Stimulated activated memory B cell treated with anti-CD40 and anti-IgM and Interleukin-4, amounts not matched to agents 10 μg/mL and 1 μg/mL and 100 μg/mL, for 72 hours (primary cell): ENCODE results near the gene TIAM2.
"Not testable (repeated sequence)": the region's sequence is repeated elsewhere in the genome, so short reads cannot be mapped to it uniquely, and the experiment has no call there.

Source experiments
- ATAC-seq: fragments of 150-1000 bp; cut with Tn5 transposase; 2 replicates; pipeline ENCODE4 v1.10.0; 2021
- H3K27ac Mint-ChIP-seq: one replicate; pipeline ENCODE4 v1.8.0; 2022; ENCODE audit warnings: mild to moderate bottlenecking, mixed read lengths
- H3K27me3 Mint-ChIP-seq: one replicate; pipeline ENCODE4 v1.8.0; 2022; ENCODE audit warnings: mixed read lengths
- H3K36me3 Mint-ChIP-seq: one replicate; pipeline ENCODE4 v1.8.0; 2022; ENCODE audit warnings: mixed read lengths
- H3K4me1 Mint-ChIP-seq: one replicate; pipeline ENCODE4 v1.8.0; 2022; ENCODE audit warnings: mixed read lengths
- H3K4me3 Mint-ChIP-seq: one replicate; pipeline ENCODE4 v1.8.0; 2022; ENCODE audit warnings: mild to moderate bottlenecking, moderate library complexity, mixed read lengths
- H3K9me3 Mint-ChIP-seq: one replicate; pipeline ENCODE4 v1.8.0; 2022; ENCODE audit warnings: mixed read lengths

The TIAM2 gene

DNA sequence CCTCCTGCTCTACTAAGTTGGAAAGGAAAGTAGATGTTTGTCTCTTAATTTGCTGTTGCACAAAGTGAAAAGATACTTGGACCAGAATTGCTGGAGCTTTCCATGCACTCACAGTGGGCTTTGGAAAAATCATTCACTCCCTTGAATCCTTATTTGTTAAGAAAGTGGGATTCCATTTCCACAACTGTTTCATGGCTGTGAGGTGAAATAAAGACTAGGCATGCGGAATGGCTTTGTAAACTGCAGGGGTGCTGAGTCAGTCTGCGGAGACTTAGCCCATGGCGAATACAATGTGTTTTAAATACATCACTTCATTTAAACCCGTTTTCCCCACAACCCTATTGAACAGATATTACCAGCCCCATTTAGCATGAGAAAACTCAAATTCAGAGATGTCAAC, 231.9 kb downstream of the TIAM2 start:
- ATAC-seq = no peak
- no peaks in the 10 kb centered on the region for H3K27me3 Mint-ChIP-seq
- peaks cover 7% of the 10 kb centered on the region for H3K4me1 Mint-ChIP-seq
- peaks cover 2% of the 10 kb centered on the region for H3K9me3 Mint-ChIP-seq
- H3K27ac Mint-ChIP-seq = no peak overlapping the region
- no peak overlapping the region for H3K4me3 Mint-ChIP-seq
- peaks cover 11% of the 10 kb centered on the region for H3K36me3 Mint-ChIP-seq

DNA sequence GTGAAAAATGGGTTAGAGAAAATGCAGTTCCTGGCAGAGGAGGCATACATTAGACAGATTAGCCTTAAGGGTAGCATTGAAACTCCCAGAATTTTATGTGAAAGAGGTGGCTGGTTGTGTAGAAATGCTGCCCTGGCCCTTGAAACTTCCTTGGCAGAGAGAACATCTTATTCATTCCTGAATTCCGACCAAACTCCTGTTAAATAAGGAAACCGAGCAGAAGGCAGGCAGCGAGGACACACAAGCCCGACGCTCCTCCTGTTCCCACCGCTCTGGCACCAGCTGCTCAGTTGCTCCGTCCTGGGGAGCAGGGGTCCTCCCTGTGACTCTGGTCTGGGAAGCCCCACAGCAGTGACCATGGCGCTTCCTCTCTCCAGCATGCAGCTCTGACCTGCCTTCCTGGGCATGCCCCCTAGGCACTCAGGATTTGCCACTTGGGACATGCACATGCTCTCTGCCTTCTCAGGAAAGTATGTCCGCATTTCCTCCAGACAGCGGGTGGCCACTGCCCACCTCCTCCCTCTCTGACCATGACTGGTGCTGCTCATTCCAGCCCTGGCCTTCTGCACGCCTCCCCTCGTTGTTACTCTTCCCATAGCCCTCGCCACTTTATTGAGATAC, 233.5 kb downstream of the TIAM2 start:
- Mint-ChIP-seq H3K9me3 (peaks cover 2% of the 10 kb centered on the region), H3K4me3 (no peak overlapping the region), H3K27ac (no peak overlapping the region), H3K36me3 (peaks cover 11% of the 10 kb centered on the region), H3K27me3 (no peaks in the 10 kb centered on the region), H3K4me1 (peaks cover 7% of the 10 kb centered on the region)
- ATAC-seq = no peak

DNA sequence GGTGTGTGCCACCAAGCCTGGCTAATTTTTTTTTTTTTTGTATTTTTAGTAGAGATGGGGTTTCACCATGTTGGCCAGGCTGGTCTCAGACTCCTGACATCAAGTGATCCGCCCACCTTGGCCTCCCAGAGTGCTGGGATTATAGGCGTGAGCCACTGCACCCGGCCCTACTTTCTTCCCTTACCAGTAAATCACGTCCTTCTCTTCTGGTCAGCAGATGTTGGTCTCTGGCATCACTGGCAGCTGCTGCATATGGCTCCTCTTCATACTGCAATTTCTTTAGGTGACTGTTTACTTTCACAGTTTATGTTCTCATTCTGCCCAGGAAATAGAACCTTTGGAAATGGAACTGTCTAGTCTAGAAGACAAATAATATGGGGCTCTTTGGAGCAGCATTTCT, 235.9 kb downstream of the TIAM2 start:
- not testable (repeated sequence) for H3K4me1 Mint-ChIP-seq, H3K9me3 Mint-ChIP-seq, ATAC-seq, H3K4me3 Mint-ChIP-seq, H3K27ac Mint-ChIP-seq, H3K27me3 Mint-ChIP-seq
- peaks cover 11% of the 10 kb centered on the region for H3K36me3 Mint-ChIP-seq

DNA sequence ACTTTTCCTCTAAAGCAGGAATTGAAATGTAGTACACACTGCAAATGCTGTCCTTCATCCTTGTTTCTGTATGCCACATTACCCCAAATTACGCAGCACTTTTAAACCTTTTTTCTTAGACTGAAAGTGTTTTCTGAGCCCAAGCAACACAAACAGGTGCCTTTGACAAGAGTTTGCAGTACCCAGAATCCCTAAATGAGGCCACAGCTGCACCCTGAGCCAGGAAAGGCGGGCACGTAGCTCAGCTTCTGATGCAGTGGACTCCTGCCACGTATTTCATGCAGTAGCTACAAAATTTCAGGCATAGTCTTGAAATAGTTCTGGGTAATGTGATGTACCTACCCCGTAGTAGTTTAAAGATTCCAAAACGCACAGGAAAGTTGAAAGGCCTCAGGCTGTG, 237.7 kb downstream of the TIAM2 start:
- H3K4me3 Mint-ChIP-seq = no peak overlapping the region
- H3K36me3 Mint-ChIP-seq = peaks cover 11% of the 10 kb centered on the region
- no peak overlapping the region for H3K27ac Mint-ChIP-seq
- no peak for ATAC-seq
- no peaks in the 10 kb centered on the region for H3K4me1 Mint-ChIP-seq
- H3K9me3 Mint-ChIP-seq = peaks cover 2% of the 10 kb centered on the region
- H3K27me3 Mint-ChIP-seq = no peaks in the 10 kb centered on the region

DNA sequence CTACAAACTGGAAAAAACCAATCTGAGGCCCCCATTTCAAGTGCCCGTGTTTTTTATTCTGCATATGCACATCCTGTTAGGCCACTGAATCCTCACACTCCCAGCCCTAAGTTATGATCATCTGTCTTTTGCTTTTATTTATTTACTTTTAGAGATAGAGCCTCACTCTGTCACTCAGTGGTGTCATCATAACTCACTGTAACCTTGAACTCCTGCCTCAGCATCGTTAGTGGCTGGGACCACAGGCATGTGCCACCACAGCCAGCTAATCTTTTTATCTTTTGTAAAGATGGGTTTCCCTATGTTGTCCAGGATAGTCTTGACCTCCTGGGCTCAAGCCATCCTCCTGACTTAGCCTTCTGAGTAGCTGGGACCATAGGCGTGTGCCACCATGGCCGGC, 239.1 kb downstream of the TIAM2 start:
- no peak overlapping the region for H3K27ac Mint-ChIP-seq
- peaks cover 18% of the 10 kb centered on the region for H3K36me3 Mint-ChIP-seq
- H3K9me3 Mint-ChIP-seq = peaks cover 2% of the 10 kb centered on the region
- H3K4me1 Mint-ChIP-seq = no peaks in the 10 kb centered on the region
- no peak overlapping the region for H3K4me3 Mint-ChIP-seq
- ATAC-seq = no peak
- no peaks in the 10 kb centered on the region for H3K27me3 Mint-ChIP-seq

DNA sequence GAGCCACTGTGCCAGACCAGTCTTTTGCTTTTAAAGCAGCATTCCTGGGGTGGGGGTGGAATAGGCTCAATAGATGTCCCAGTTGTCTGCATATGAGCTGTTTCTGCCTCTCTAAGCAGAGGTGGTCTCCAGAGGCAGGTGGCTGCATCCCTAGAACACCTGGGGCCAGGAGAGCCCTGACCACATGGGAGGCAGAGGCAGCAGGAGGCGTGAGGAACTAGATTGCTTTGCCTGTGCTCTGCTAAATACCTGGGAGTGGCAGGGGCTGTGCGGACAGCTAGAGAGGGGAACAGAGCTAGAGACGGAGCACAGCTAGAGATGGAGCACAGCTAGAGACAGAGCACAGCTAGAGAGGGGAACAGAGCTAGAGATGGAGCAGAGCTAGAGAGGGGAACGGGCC, 239.6 kb downstream of the TIAM2 start:
- peaks cover 14% of the 10 kb centered on the region for H3K36me3 Mint-ChIP-seq
- no peak for ATAC-seq
- no peak overlapping the region for H3K4me3 Mint-ChIP-seq
- H3K27me3 Mint-ChIP-seq = no peaks in the 10 kb centered on the region
- H3K27ac Mint-ChIP-seq = no peak overlapping the region
- no peaks in the 10 kb centered on the region for H3K4me1 Mint-ChIP-seq
- H3K9me3 Mint-ChIP-seq = peaks cover 2% of the 10 kb centered on the region

DNA sequence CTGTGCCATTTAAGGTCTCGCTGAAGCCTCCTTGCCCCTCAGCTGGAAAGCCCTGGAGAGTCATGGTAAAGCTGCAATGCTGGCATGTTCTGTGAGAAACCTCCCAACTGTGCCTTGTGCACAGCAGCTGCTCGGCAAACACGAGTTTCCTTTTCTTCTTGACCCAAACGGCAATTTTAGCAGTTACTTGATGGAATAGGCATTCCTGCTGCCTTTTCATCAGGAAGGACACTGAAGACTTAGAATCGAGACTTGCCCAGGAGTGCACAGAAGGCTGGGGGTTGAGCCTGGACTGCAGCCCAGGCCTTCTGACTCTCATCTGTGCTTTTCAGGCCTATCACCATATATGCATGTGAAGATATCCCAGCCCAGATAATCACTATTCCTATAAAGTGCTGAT, 240.0 kb downstream of the TIAM2 start:
- ATAC-seq = no peak
- peaks cover 10% of the 10 kb centered on the region for H3K36me3 Mint-ChIP-seq
- H3K4me1 Mint-ChIP-seq = no peaks in the 10 kb centered on the region
- H3K27ac Mint-ChIP-seq = no peak overlapping the region
- H3K4me3 Mint-ChIP-seq = no peak overlapping the region
- H3K27me3 Mint-ChIP-seq = no peaks in the 10 kb centered on the region
- peaks cover 1% of the 10 kb centered on the region for H3K9me3 Mint-ChIP-seq

DNA sequence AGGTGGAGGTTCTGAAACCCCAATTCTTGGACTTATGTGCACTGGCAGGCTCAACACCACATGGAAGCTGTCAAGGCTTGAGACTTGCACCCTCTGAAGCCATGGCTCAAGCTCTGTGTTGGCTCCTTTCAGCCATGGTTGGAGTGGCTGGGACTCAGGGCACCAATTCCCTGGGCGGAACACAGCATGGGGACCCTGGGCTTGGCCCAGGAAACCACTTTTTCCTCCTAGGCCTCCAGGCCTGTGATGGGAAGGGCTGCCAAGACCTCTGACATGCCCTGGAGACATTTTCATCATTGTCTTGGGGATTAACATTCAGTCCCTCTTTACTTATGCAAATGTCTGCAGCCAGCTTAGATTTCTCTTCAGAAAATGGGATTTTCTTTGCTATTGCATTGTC, 242.5 kb downstream of the TIAM2 start:
- H3K27ac Mint-ChIP-seq = no peak overlapping the region
- H3K27me3 Mint-ChIP-seq = no peaks in the 10 kb centered on the region
- H3K36me3 Mint-ChIP-seq = peaks cover 13% of the 10 kb centered on the region
- H3K9me3 Mint-ChIP-seq = no peaks in the 10 kb centered on the region
- H3K4me1 Mint-ChIP-seq = no peaks in the 10 kb centered on the region
- ATAC-seq = no peak
- no peak overlapping the region for H3K4me3 Mint-ChIP-seq

DNA sequence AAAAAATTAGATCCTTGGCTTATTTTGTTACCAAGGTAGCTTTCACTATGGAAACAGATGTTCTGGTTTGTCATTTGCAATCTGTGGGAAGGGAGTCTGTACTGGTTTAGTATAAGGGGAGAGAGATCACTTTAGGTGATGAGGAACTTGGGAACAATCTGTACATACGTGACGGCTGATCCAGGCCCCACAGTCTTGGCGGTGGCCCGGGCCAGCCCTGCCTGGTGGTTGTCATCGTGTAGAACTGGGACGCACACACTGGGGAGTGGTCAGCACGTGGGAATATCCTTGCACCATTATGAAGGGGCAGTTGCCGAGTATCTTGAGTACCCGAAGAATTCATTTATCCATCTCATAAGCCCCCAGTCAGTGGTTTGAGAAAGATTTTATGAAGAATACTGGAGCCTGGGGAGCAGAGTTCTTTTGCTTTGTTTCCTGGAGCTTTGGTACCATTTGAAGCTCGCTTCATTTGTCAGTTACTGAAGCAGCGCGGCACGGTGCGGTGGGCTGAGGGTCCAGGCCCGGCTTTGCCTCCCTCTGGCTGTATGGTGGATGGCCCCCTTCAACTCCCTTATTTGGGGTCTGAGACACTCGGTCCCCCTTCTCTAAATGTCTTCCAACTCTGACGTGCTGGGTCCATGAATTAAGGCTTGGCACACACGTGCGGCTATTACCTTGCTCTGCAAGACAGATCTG, 245.9 kb downstream of the TIAM2 start:
- no peak for ATAC-seq
- Mint-ChIP-seq H3K27ac (no peak overlapping the region), H3K4me3 (no peak overlapping the region)

DNA sequence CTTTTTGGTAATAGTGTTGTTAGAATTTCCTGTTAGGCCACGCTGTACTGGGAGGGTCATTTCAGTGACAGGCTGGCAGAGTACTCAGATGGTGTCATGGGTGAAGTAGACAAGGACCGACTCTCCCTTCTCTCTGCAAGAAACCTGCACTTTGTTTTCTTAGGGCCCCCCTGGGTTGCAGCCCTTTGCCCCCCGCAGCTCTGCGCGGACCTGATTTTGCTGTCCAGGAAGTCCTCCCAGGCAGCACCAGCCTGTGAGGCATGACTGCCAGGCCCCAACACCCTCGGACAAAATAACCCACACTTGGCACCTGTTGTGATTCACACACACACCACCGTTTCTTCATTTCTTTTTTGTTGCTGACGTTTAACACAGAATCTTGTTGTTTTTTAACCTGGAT, 246.9 kb downstream of the TIAM2 start:
- no peaks in the 10 kb centered on the region for H3K9me3 Mint-ChIP-seq

More for the DNA sequence above, 245.9 kb downstream of the TIAM2 start:
- H3K4me1 Mint-ChIP-seq = no peaks in the 10 kb centered on the region
- no peaks in the 10 kb centered on the region for H3K9me3 Mint-ChIP-seq
- peaks cover 13% of the 10 kb centered on the region for H3K36me3 Mint-ChIP-seq
- H3K27me3 Mint-ChIP-seq = no peaks in the 10 kb centered on the region

DNA sequence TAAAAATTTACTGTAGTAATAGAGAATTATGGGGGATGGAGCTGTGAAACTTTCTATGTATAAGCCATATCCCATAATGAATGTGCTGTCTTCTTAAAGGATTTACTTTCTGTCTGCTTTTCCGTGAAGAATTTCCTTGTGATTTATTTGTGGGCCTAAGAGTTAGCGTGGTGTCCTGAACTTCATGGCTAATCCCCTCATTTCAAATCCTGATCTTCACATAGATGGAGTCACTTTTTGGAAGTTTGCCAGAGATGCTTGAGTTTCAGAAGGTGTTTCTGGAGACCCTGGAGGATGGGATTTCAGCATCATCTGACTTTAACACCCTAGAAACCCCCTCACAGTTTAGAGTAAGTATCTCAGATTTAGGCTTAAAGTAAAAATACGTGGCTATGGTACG, 249.3 kb downstream of the TIAM2 start:
- H3K27ac Mint-ChIP-seq = no peak overlapping the region
- H3K36me3 Mint-ChIP-seq = peaks cover 19% of the 10 kb centered on the region
- H3K9me3 Mint-ChIP-seq = no peaks in the 10 kb centered on the region
- no peaks in the 10 kb centered on the region for H3K27me3 Mint-ChIP-seq
- ATAC-seq = no peak
- H3K4me1 Mint-ChIP-seq = peaks cover 12% of the 10 kb centered on the region
- no peak overlapping the region for H3K4me3 Mint-ChIP-seq

More for the DNA sequence above, 246.9 kb downstream of the TIAM2 start:
- Mint-ChIP-seq H3K27me3 (no peaks in the 10 kb centered on the region), H3K4me1 (no peaks in the 10 kb centered on the region), H3K36me3 (peaks cover 13% of the 10 kb centered on the region), H3K4me3 (no peak overlapping the region), H3K27ac (no peak overlapping the region)
- ATAC-seq = no peak

DNA sequence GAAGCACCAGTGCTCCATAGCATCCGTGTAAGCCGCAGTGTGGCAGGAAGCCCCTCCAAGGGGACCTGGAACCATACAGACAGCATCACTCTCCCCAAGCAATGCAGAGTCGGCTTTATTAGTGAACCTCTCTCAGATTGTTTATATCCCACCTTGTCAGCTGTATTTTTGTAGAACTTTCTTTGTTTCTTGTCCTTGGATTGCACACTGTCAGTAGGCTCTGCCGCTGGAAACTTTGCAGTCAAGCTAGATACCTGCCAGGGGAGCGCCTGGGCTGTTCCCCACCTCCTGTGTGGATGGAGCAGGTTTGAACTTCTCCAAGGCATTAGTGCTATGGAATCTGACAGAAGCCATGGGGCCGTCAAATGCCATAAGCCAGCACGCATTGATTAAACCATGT, 250.1 kb downstream of the TIAM2 start:
- H3K36me3 Mint-ChIP-seq = peaks cover 19% of the 10 kb centered on the region
- ATAC-seq = no peak
- no peak overlapping the region for H3K4me3 Mint-ChIP-seq
- H3K4me1 Mint-ChIP-seq = peaks cover 12% of the 10 kb centered on the region
- H3K27ac Mint-ChIP-seq = no peak overlapping the region
- no peaks in the 10 kb centered on the region for H3K27me3 Mint-ChIP-seq
- H3K9me3 Mint-ChIP-seq = no peaks in the 10 kb centered on the region

DNA sequence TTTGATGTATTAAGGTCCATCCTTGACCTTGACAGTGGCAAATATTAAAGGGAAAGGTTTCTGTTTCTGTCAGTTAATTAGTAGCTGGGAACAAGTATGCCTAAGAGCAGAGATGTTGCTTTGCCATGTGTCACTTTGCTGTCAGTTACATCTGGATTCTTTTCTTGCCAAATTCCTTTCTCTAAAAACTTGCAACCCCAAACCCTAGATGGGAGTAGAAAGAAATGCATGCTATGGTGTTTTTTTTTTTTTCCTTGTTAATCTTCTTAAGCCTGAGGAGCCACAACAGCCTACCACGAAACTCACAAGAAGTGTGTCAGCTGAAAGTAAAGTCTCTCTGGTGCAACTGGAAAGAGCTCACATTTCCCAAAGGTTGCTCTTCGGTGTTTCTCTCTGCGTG, 250.7 kb downstream of the TIAM2 start:
- Mint-ChIP-seq H3K27ac (no peak overlapping the region), H3K4me3 (no peak overlapping the region), H3K4me1 (peaks cover 12% of the 10 kb centered on the region), H3K27me3 (no peaks in the 10 kb centered on the region), H3K9me3 (no peaks in the 10 kb centered on the region), H3K36me3 (peaks cover 14% of the 10 kb centered on the region)
- no peak for ATAC-seq

DNA sequence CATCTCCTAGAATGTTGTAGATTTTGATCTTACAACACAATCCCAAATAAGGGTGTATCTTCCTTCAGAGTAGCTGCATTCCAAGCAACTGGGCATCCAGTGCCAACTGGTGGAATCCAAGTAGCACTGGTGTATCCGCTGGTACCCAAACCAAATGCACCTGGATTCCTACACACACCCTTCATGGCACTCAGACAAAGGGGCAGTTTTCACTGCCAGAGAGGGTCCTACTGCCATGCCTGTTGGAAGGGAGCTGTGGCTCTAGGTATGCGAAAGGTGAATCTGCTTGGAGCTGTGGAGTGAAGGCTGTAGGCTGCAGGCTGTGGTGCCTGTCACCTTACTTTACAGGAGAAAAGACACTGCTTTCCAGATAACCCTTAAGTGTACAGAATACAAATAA, 251.7 kb downstream of the TIAM2 start:
- Mint-ChIP-seq H3K4me1 (peaks cover 12% of the 10 kb centered on the region), H3K27ac (no peak overlapping the region), H3K4me3 (no peak overlapping the region), H3K27me3 (no peaks in the 10 kb centered on the region), H3K9me3 (no peaks in the 10 kb centered on the region), H3K36me3 (peaks cover 14% of the 10 kb centered on the region)
- no peak for ATAC-seq

DNA sequence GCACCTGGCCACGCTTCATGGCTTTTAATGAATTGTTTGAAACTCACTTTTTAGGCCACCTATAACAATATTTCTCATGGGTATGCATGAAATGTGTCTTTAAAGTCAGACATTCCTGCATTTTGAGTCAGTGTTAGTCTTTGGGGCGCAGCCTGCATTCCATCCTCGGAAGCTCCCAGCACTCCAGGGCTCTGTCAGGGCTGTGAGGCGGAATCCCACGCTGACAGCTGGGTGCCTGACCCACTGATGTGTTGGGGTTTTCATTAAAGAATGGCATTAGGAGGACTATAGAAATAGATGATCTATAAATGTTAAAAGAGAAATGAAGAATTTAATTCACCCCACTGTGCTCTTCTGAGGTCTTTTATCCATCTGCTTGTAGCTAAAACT, 252.5 kb downstream of the TIAM2 start:
- H3K36me3 Mint-ChIP-seq = peaks cover 15% of the 10 kb centered on the region
- H3K4me3 Mint-ChIP-seq = no peak overlapping the region
- H3K9me3 Mint-ChIP-seq = no peaks in the 10 kb centered on the region
- no peak overlapping the region for H3K27ac Mint-ChIP-seq
- ATAC-seq = no peak
- H3K4me1 Mint-ChIP-seq = peaks cover 12% of the 10 kb centered on the region
- H3K27me3 Mint-ChIP-seq = no peaks in the 10 kb centered on the region
